CD4-positive, CD25-positive, alpha-beta regulatory T cell (primary cell): ENCODE measurements around the gene SOHLH1. TPM values are rescaled to one million over a fixed set of nuclear protein-coding genes. Genes with fewer than 3 reads are reported as not detected.

ENCODE experiments used
- ATAC-seq, 2 donors: fragments of 150-1000 bp; cut with Tn5 transposase; one replicate each; pipeline ENCODE4 v1.10.0; 2021; ENCODE audit warnings: low read depth in 2 of 2, moderate number of reproducible peaks in 2 of 2, moderate library complexity in 1 of 2
- DNase-seq, 3 donors: peaks; one replicate each; pipeline versions ENCODE4 v3.0.0 to v3.0.0-alpha.2; 2012 to 2022; ENCODE audit warnings: mixed read lengths in 1 of 3
- H3K27ac ChIP-seq: one replicate; pipeline ENCODE4 v1.7.0; 2013; ENCODE audit warnings: mild to moderate bottlenecking, low read length; ENCODE audit not compliant: insufficient read depth, poor library complexity, severe bottlenecking
- H3K27me3 ChIP-seq: one replicate; pipeline ENCODE4 v1.7.0; 2013; ENCODE audit warnings: low read length; ENCODE audit not compliant: control insufficient read depth, insufficient read depth
- H3K36me3 ChIP-seq: one replicate; pipeline ENCODE4 v1.7.0; 2013; ENCODE audit warnings: mild to moderate bottlenecking, low read length, moderate library complexity; ENCODE audit not compliant: control insufficient read depth, insufficient read depth
- H3K4me1 ChIP-seq: 2 replicates; pipeline ENCODE4 v1.7.0; 2013; ENCODE audit warnings: mild to moderate bottlenecking, low read length; ENCODE audit not compliant: insufficient read depth, control insufficient read depth, poor library complexity, severe bottlenecking
- H3K4me3 ChIP-seq: one replicate; pipeline ENCODE4 v1.7.0; 2013; ENCODE audit warnings: low read depth, mild to moderate bottlenecking, low read length, moderate library complexity
- H3K9me3 ChIP-seq, 2 experiments: 1 replicate in 1 of 2; 2 replicates in 1 of 2; pipeline ENCODE4 v1.7.0; 2013; ENCODE audit warnings: low read length in 2 of 2, mild to moderate bottlenecking in 1 of 2, moderate library complexity in 1 of 2; ENCODE audit not compliant: control insufficient read depth in 2 of 2
- H3K27ac Mint-ChIP-seq, 3 donors: one replicate each; pipeline ENCODE4 v1.8.0; 2020 to 2022; ENCODE audit warnings: mild to moderate bottlenecking in 3 of 3, mixed read lengths in 3 of 3, moderate library complexity in 2 of 3
- H3K27me3 Mint-ChIP-seq: one replicate; pipeline ENCODE4 v1.8.0; 2022; ENCODE audit warnings: mild to moderate bottlenecking, mixed read lengths
- H3K36me3 Mint-ChIP-seq: one replicate; pipeline ENCODE4 v1.8.0; 2020; ENCODE audit warnings: mixed read lengths
- H3K4me1 Mint-ChIP-seq, 4 donors: one replicate each; pipeline ENCODE4 v1.8.0; 2020 to 2022; ENCODE audit warnings: mixed read lengths in 4 of 4, mild to moderate bottlenecking in 1 of 4
- H3K4me3 Mint-ChIP-seq, 4 donors: one replicate each; pipeline ENCODE4 v1.8.0; 2020 to 2022; ENCODE audit warnings: mild to moderate bottlenecking in 4 of 4, mixed read lengths in 4 of 4, moderate library complexity in 3 of 4
- H3K9me3 Mint-ChIP-seq, 7 donors: one replicate each; pipeline ENCODE4 v1.8.0; 2020 to 2022; ENCODE audit warnings: mixed read lengths in 7 of 7, mild to moderate bottlenecking in 3 of 7, moderate library complexity in 2 of 7
- polyA plus RNA-seq, 4 donors: library from polyadenylated mRNA; unstranded; fragments of 300-500 nt; fragmentation: Illumina TruSeq; gene quantifications; one replicate each; pipeline ENCODE4 v1.2.3, GENCODE V29; 2021
- total RNA-seq: library from RNA; stranded (reverse); gene quantifications from one replicate; pipeline ENCODE4 v1.2.3, GENCODE V29; 2022

SOHLH1 gene
- total and polyA plus RNA-seq, 5 donors from 2014 or later = not detected

GRCh38 chr9:135715056-135715595, 15.8 kb upstream of the SOHLH1 start:
- Mint-ChIP-seq H3K4me3 (no peak overlapping the region), H3K9me3 (peaks cover 0 to 1% (median 0%) of the 10 kb centered on the region in 7 donors), H3K27ac (no peak overlapping the region), H3K36me3 (no peaks in the 10 kb centered on the region), H3K4me1 (no peaks in the 10 kb centered on the region), H3K27me3 (peaks cover 26% of the 10 kb centered on the region)
- no peaks in the 10 kb centered on the region for H3K4me1 ChIP-seq
- H3K9me3 ChIP-seq = no peaks in the 10 kb centered on the region
- DNase-seq = no peak
- no peak for ATAC-seq
- H3K27ac ChIP-seq = no peak overlapping the region
- H3K4me3 ChIP-seq = no peak overlapping the region
- no peaks in the 10 kb centered on the region for H3K27me3 ChIP-seq
- H3K36me3 ChIP-seq = no peaks in the 10 kb centered on the region

GRCh38 chr9:135714242-135715055, 15.2 kb upstream of the SOHLH1 start:
- Mint-ChIP-seq H3K4me1 (no peaks in the 10 kb centered on the region), H3K27me3 (peaks cover 26% of the 10 kb centered on the region), H3K4me3 (no peak overlapping the region), H3K27ac (no peak overlapping the region), H3K9me3 (peaks cover 0 to 1% (median 0%) of the 10 kb centered on the region in 7 donors), H3K36me3 (no peaks in the 10 kb centered on the region)
- Histone ChIP-seq H3K27me3 (no peaks in the 10 kb centered on the region), H3K36me3 (no peaks in the 10 kb centered on the region), H3K27ac (no peak overlapping the region), H3K4me1 (no peaks in the 10 kb centered on the region), H3K4me3 (no peak overlapping the region), H3K9me3 (no peaks in the 10 kb centered on the region)
- DNase-seq = no peak
- no peak for ATAC-seq

GRCh38 chr9:135712613-135713295, 13.5 kb upstream of the SOHLH1 start:
- no peak overlapping the region for H3K4me3 Mint-ChIP-seq
- DNase-seq = no peak
- no peaks in the 10 kb centered on the region for H3K4me1 Mint-ChIP-seq
- peaks cover 26% of the 10 kb centered on the region for H3K27me3 Mint-ChIP-seq
- Histone ChIP-seq H3K9me3 (no peaks in the 10 kb centered on the region), H3K36me3 (no peaks in the 10 kb centered on the region), H3K4me1 (no peaks in the 10 kb centered on the region), H3K27ac (no peak overlapping the region), H3K27me3 (no peaks in the 10 kb centered on the region), H3K4me3 (no peak overlapping the region)
- no peak overlapping the region for H3K27ac Mint-ChIP-seq
- peaks cover 0 to 1% (median 0%) of the 10 kb centered on the region in 7 donors for H3K9me3 Mint-ChIP-seq
- H3K36me3 Mint-ChIP-seq = no peaks in the 10 kb centered on the region
- no peak for ATAC-seq

DNA sequence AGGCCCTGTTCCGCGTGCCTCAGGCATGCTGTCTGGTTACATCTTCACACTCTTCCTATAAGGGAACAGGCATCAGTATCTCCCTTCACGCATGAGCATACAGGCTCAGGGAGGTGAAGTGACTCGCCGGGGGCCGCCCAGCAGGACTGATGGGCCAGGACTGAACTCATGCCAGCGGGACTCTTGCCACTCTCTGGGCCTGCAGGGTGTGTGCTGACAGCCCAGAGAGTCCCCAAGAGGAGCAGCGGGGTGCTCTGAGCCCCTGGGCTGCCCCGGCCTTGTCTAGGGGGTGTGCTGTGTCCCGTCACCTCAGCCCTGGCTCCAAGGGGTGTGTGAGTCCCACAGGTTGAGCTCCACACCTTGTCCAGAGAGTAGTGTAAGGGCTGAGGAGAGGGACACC, 12.6 kb upstream of the SOHLH1 start:
- Mint-ChIP-seq H3K27me3 (peaks cover 26% of the 10 kb centered on the region), H3K36me3 (no peaks in the 10 kb centered on the region), H3K4me1 (no peaks in the 10 kb centered on the region), H3K9me3 (peaks cover 0 to 1% (median 0%) of the 10 kb centered on the region in 7 donors), H3K4me3 (no peak overlapping the region), H3K27ac (no peak overlapping the region)
- Histone ChIP-seq H3K9me3 (no peaks in the 10 kb centered on the region), H3K27ac (no peak overlapping the region), H3K4me1 (no peaks in the 10 kb centered on the region), H3K27me3 (no peaks in the 10 kb centered on the region), H3K4me3 (no peak overlapping the region), H3K36me3 (no peaks in the 10 kb centered on the region)
- no peak for ATAC-seq
- no peak for DNase-seq

- H3K4me3 Mint-ChIP-seq = no peak overlapping the region
- H3K27ac Mint-ChIP-seq = no peak overlapping the region
- DNase-seq (no peak), ATAC-seq (no peak)
- no peak overlapping the region for H3K27ac ChIP-seq
- H3K27me3 Mint-ChIP-seq = peaks cover 26% of the 10 kb centered on the region
- no peaks in the 10 kb centered on the region for H3K4me1 ChIP-seq
- no peaks in the 10 kb centered on the region for H3K9me3 Mint-ChIP-seq
- H3K36me3 ChIP-seq = no peaks in the 10 kb centered on the region
- H3K36me3 Mint-ChIP-seq = no peaks in the 10 kb centered on the region
- no peak overlapping the region for H3K4me3 ChIP-seq
- no peaks in the 10 kb centered on the region for H3K27me3 ChIP-seq
- H3K9me3 ChIP-seq = no peaks in the 10 kb centered on the region
- no peaks in the 10 kb centered on the region for H3K4me1 Mint-ChIP-seq
Observed at GRCh38 chr9:135711391-135711790, 12.1 kb upstream of the SOHLH1 start.

DNA sequence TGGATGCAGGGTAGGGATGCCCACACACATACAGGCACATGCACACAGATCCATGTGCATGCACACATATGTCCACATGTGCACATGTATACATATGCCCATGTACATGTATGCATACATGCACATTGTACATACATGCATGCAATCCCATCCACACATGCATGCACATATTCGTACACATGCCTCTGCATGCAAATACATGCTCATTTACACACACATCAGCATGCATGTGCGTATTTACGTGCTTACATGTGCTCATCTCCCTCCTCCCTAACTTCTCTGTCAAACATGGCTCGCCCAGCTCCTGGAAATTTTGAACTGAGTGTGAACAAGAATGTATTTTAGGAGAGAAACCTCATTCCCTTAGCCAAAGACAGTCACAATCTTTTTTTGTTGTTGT, 8.9 kb upstream of the SOHLH1 start:
- no peak overlapping the region for H3K4me3 Mint-ChIP-seq
- no peak for ATAC-seq
- H3K27ac Mint-ChIP-seq = no peak overlapping the region
- H3K36me3 Mint-ChIP-seq = no peaks in the 10 kb centered on the region
- H3K27me3 ChIP-seq = no peaks in the 10 kb centered on the region
- H3K9me3 Mint-ChIP-seq = no peaks in the 10 kb centered on the region
- no peaks in the 10 kb centered on the region for H3K36me3 ChIP-seq
- peaks cover 11% of the 10 kb centered on the region for H3K27me3 Mint-ChIP-seq
- H3K4me1 Mint-ChIP-seq = no peaks in the 10 kb centered on the region
- no peaks in the 10 kb centered on the region for H3K4me1 ChIP-seq
- no peak overlapping the region for H3K4me3 ChIP-seq
- DNase-seq = no peak
- H3K9me3 ChIP-seq = no peaks in the 10 kb centered on the region
- no peak overlapping the region for H3K27ac ChIP-seq

DNA sequence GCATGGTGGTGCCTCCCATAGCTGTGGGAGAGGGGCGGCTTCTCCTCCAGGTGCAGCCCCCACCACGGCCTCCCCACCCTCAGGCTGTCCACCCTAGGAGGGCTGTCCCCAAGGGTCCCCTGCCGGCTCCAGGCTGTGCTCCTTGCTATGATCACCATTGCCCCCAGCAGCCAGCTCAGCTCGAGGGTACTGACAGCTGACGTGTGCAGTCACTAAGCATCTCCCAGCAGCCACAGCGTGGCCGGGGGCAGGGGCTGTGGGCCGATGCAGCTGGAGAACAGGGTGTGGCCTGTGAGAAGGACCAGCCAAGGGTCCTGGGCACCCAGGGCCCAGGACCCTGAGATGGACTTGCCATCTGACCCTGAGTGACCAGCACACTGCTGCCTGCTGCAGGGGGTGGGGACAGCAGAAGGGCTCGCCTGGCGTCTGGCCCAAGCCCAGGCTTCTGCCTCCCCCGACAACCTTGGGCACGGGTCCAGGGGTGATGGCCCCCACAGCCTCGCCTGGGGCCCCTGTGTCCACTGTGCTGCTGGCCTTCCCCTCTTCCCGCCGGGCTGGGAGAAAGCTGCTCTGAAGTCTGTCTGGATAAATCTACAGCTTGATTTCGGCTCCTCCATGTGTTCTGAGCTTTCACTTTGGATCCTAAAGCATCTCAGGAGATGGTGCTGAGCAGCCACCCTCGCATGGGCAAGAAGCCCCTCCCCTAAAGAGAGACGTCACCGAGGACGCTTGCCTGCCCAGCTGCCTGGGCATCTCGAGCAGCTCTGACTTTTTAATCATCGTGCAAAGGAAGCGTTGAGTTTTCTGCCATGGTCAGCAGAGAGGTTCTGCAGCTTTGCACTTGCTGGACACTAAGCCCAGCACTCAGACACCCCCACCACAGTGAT, 8.2 kb upstream of the SOHLH1 start:
- Histone ChIP-seq H3K36me3 (no peaks in the 10 kb centered on the region), H3K4me3 (no peak overlapping the region), H3K27ac (no peak overlapping the region), H3K4me1 (no peaks in the 10 kb centered on the region), H3K9me3 (no peaks in the 10 kb centered on the region), H3K27me3 (no peaks in the 10 kb centered on the region)
- Mint-ChIP-seq H3K36me3 (no peaks in the 10 kb centered on the region), H3K4me3 (no peak overlapping the region), H3K27me3 (peaks cover 4% of the 10 kb centered on the region), H3K4me1 (no peaks in the 10 kb centered on the region), H3K9me3 (no peaks in the 10 kb centered on the region), H3K27ac (no peak overlapping the region)
- ATAC-seq = no peak
- no peak for DNase-seq
